ENCODE measurements around the gene RNASET2. TPM values are rescaled to one million over a fixed set of nuclear protein-coding genes. Genes with fewer than 3 reads are reported as not detected.

The RNASET2 gene
- total RNA-seq, 1 donor: 16.8 TPM

GRCh38 chr6:166910601-166911000 is 45.7 kb downstream of the RNASET2 start:
- DNase-seq (ENCODE audit: low read depth): no peak
- no peak for TF ChIP-seq CTCF (IDR thresholded peaks at IDR 0.05; ENCODE audit: insufficient read depth, low read length)
- H3K4me3 ChIP-seq (ENCODE audit: low read depth, low read length): no peak overlapping the region

GRCh38 chr6:166908811-166909210 is 47.5 kb downstream of the RNASET2 start:
- no peak for TF ChIP-seq CTCF (IDR thresholded peaks at IDR 0.05; ENCODE audit: insufficient read depth, low read length)
- DNase-seq (ENCODE audit: low read depth): no peak
- H3K4me3 ChIP-seq (ENCODE audit: low read depth, low read length): no peak overlapping the region

GRCh38 chr6:166907871-166908806 is 48.2 kb downstream of the RNASET2 start:
- H3K4me3 ChIP-seq (ENCODE audit: low read depth, low read length): no peak overlapping the region

GRCh38 chr6:166907373-166907841 is 48.9 kb downstream of the RNASET2 start:
- no peak for DNase-seq (ENCODE audit: low read depth)
- no peak overlapping the region for H3K4me3 ChIP-seq (ENCODE audit: low read depth, low read length)
- no peak for TF ChIP-seq CTCF (IDR thresholded peaks at IDR 0.05; ENCODE audit: insufficient read depth, low read length)

More at GRCh38 chr6:166907871-166908806, 48.2 kb downstream of the RNASET2 start:
- no peak for DNase-seq (ENCODE audit: low read depth)
- no peak for TF ChIP-seq CTCF (IDR thresholded peaks at IDR 0.05; ENCODE audit: insufficient read depth, low read length)

- H3K4me3 ChIP-seq (ENCODE audit: low read depth, low read length): no peak overlapping the region
- no peak for TF ChIP-seq CTCF (IDR thresholded peaks at IDR 0.05; ENCODE audit: insufficient read depth, low read length)
- DNase-seq (ENCODE audit: low read depth): no peak
These were observed 49.8 kb downstream of the RNASET2 start for GRCh38 chr6:166906376-166907044.

- DNase-seq (ENCODE audit: low read depth): no peak
- no peak overlapping the region for H3K4me3 ChIP-seq (ENCODE audit: low read depth, low read length)
- TF ChIP-seq CTCF (IDR thresholded peaks at IDR 0.05; ENCODE audit: insufficient read depth, low read length): no peak
These were observed 50.7 kb downstream of the RNASET2 start for GRCh38 chr6:166905505-166906134.
